ENCODE results near the gene ANKS1B.

DNA sequence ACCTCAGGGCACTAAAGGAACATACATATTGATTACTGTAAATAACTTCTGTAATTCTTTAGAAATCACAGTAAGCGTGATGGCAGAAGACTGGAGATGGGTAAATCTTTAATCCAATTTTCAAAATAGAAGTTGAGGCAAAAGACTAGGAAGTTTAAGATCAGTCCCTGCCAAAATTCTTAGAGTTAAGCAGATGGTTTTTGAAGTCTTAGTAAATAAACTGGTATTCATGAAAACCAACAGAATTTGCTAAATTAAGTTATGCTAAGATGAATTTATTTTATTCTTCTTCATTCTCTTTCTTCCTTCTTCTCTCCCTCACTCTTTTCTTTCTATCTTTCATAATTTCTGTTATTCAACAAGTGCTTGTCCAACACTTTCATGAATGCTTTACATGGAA lies 435.5 kb downstream of the ANKS1B start:
- TF ChIP-seq POLR2A (IDR thresholded peaks at IDR 0.05; ENCODE audit: low read length) (no peak), GATA1 (IDR thresholded peaks at IDR 0.05; ENCODE audit: low read depth, low read length) (no peak)

All from erythroblast (primary cell).